Neuron (in vitro differentiated cells): ENCODE results near the gene MCAT.

Experiments
- H2AFZ ChIP-seq: one replicate; pipeline ENCODE4 v1.6.1; 2013; ENCODE audit warnings: low read depth, mild to moderate bottlenecking, inconsistent platforms, low read length, moderate library complexity
- H3K27me3 ChIP-seq: one replicate; pipeline ENCODE4 v1.6.1; 2013; ENCODE audit warnings: low read length; ENCODE audit not compliant: insufficient read depth
- H3K36me3 ChIP-seq: one replicate; pipeline ENCODE4 v1.6.1; 2013; ENCODE audit warnings: low read length; ENCODE audit not compliant: insufficient read depth
- H3K4me1 ChIP-seq: one replicate; pipeline ENCODE4 v1.6.1; 2013; ENCODE audit warnings: low read length; ENCODE audit not compliant: insufficient read depth
- H3K4me3 ChIP-seq: 2 replicates; pipeline ENCODE4 v1.5.1; 2013; ENCODE audit warnings: mild to moderate bottlenecking, low read length, moderate library complexity
- H3K9me3 ChIP-seq: one replicate; pipeline ENCODE4 v1.6.1; 2013; ENCODE audit warnings: low read length

MCAT gene

GRCh38 chr22:43136255-43136654 lies 6.9 kb downstream of the MCAT start:
- Histone ChIP-seq H2AFZ (no peak overlapping the region), H3K36me3 (peaks cover 81% of the 10 kb centered on the region), H3K4me1 (no peaks in the 10 kb centered on the region), H3K27me3 (no peaks in the 10 kb centered on the region), H3K9me3 (no peaks in the 10 kb centered on the region), H3K4me3 (no peak overlapping the region)

- H3K27me3 ChIP-seq, result no peaks in the 10 kb centered on the region
- H3K36me3 ChIP-seq, result peaks cover 77% of the 10 kb centered on the region
- no peak overlapping the region for H3K4me3 ChIP-seq
- H3K9me3 ChIP-seq, result no peaks in the 10 kb centered on the region
- H2AFZ ChIP-seq, result no peak overlapping the region
- H3K4me1 ChIP-seq, result no peaks in the 10 kb centered on the region
These were observed 7.6 kb downstream of the MCAT start for GRCh38 chr22:43135565-43135964.

GRCh38 chr22:43134553-43134952 lies 8.6 kb downstream of the MCAT start:
- no peaks in the 10 kb centered on the region for H3K4me1 ChIP-seq
- no peaks in the 10 kb centered on the region for H3K27me3 ChIP-seq
- no peak overlapping the region for H3K4me3 ChIP-seq
- peaks cover 68% of the 10 kb centered on the region for H3K36me3 ChIP-seq
- H2AFZ ChIP-seq, result no peak overlapping the region
- no peaks in the 10 kb centered on the region for H3K9me3 ChIP-seq

- Histone ChIP-seq H3K4me1 (no peaks in the 10 kb centered on the region), H3K36me3 (peaks cover 58% of the 10 kb centered on the region), H3K9me3 (no peaks in the 10 kb centered on the region), H3K4me3 (no peak overlapping the region), H3K27me3 (no peaks in the 10 kb centered on the region), H2AFZ (no peak overlapping the region)
These were observed 9.8 kb downstream of the MCAT start for GRCh38 chr22:43133401-43133800.

- Histone ChIP-seq H3K27me3 (no peaks in the 10 kb centered on the region), H3K4me1 (no peaks in the 10 kb centered on the region), H3K4me3 (no peak overlapping the region), H2AFZ (no peak overlapping the region), H3K36me3 (peaks cover 47% of the 10 kb centered on the region), H3K9me3 (no peaks in the 10 kb centered on the region)
These were observed 11.3 kb downstream of the MCAT start for GRCh38 chr22:43131773-43132501.

GRCh38 chr22:43129426-43130425 lies 13.5 kb downstream of the MCAT start:
- no peak overlapping the region for H2AFZ ChIP-seq
- no peak overlapping the region for H3K4me3 ChIP-seq
- H3K27me3 ChIP-seq, result no peaks in the 10 kb centered on the region
- H3K36me3 ChIP-seq, result peaks cover 31% of the 10 kb centered on the region
- H3K4me1 ChIP-seq, result peaks cover 8% of the 10 kb centered on the region
- H3K9me3 ChIP-seq, result no peaks in the 10 kb centered on the region

- H3K9me3 ChIP-seq, result no peaks in the 10 kb centered on the region
- no peak overlapping the region for H2AFZ ChIP-seq
These were observed 14.2 kb downstream of the MCAT start for GRCh38 chr22:43128928-43129424.

GRCh38 chr22:43128116-43128515 lies 15.1 kb downstream of the MCAT start:
- Histone ChIP-seq H3K9me3 (no peaks in the 10 kb centered on the region), H2AFZ (no peak overlapping the region), H3K36me3 (peaks cover 20% of the 10 kb centered on the region), H3K27me3 (no peaks in the 10 kb centered on the region), H3K4me1 (peaks cover 8% of the 10 kb centered on the region), H3K4me3 (no peak overlapping the region)

More at GRCh38 chr22:43128928-43129424, 14.2 kb downstream of the MCAT start:
- Histone ChIP-seq H3K36me3 (peaks cover 25% of the 10 kb centered on the region), H3K4me3 (no peak overlapping the region), H3K4me1 (peaks cover 8% of the 10 kb centered on the region), H3K27me3 (no peaks in the 10 kb centered on the region)

GRCh38 chr22:43127166-43127908 lies 15.9 kb downstream of the MCAT start:
- no peak overlapping the region for H2AFZ ChIP-seq

GRCh38 chr22:43126501-43127165 lies 16.6 kb downstream of the MCAT start:
- Histone ChIP-seq H3K4me3 (no peak overlapping the region), H3K9me3 (no peaks in the 10 kb centered on the region), H3K36me3 (peaks cover 7% of the 10 kb centered on the region), H3K27me3 (no peaks in the 10 kb centered on the region), H3K4me1 (peaks cover 8% of the 10 kb centered on the region), H2AFZ (no peak overlapping the region)

More at GRCh38 chr22:43127166-43127908, 15.9 kb downstream of the MCAT start:
- Histone ChIP-seq H3K9me3 (no peaks in the 10 kb centered on the region), H3K36me3 (peaks cover 14% of the 10 kb centered on the region), H3K4me1 (peaks cover 8% of the 10 kb centered on the region), H3K4me3 (no peak overlapping the region), H3K27me3 (no peaks in the 10 kb centered on the region)

GRCh38 chr22:43118953-43119458 lies 24.2 kb downstream of the MCAT start:
- Histone ChIP-seq H3K9me3 (no peaks in the 10 kb centered on the region), H3K36me3 (no peaks in the 10 kb centered on the region), H3K27me3 (no peaks in the 10 kb centered on the region), H3K4me1 (no peaks in the 10 kb centered on the region), H3K4me3 (no peak overlapping the region), H2AFZ (no peak overlapping the region)
